Measurements from ENCODE around the gene PTGS1.

GRCh38 chr9:122325124-122325523 lies 45.7 kb upstream of the PTGS1 start:
- TF ChIP-seq CTCF (IDR thresholded peaks at IDR 0.05) (no peak), ZFX (IDR thresholded peaks at IDR 0.05; ENCODE audit: borderline replicate concordance) (no peak)

Measured in 22Rv1 (cell line).